Activated CD4-positive, CD25-positive, alpha-beta regulatory T cell treated with anti-CD3 and anti-CD28 coated beads, Interleukin-2, amount 50 U/mL, for 16 hours (primary cell): ENCODE data around the gene CAPN5.
A peak's percentile ranks its signal among the peaks of the same experiment; 100 is the strongest.
"Not testable (repeated sequence)": the region's sequence is repeated elsewhere in the genome, so short reads cannot be mapped to it uniquely, and the experiment has no call there.

Source experiments
- DNase-seq: peaks from one replicate; pipeline ENCODE4 v3.0.0-alpha.2; 2020; ENCODE audit warnings: low read depth, low spot score

The CAPN5 gene

DNA sequence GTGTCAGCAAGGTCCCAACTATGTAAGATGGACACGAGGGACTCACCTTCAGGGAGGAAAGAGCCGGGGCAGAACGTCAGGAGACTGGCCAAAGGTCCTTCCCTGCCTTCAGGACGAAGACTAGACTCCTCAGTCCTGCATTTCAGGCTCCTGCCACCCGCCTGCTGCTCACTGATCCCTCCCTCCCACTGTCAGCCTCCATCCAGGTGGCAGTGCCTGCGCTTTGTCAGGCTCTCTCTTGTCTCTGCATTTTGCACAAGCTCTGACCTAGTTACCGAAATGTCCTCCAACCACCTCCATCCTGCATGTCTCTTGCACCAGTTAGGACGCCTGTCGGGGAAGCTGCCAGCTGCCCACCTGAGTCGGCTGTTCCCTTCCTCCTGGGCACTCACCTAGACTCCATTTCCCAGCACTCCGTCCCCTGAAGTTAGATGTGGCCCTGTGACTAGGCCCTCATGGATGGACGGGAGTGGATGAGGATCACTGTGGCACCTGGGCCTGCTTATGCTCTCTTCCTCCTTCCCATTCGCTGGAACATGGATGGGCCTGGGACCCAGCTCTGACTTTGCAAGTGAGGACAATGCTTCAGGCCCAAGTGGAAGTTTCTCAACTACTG lies 24.6 kb upstream of the CAPN5 start:
- no peak for DNase-seq

DNA sequence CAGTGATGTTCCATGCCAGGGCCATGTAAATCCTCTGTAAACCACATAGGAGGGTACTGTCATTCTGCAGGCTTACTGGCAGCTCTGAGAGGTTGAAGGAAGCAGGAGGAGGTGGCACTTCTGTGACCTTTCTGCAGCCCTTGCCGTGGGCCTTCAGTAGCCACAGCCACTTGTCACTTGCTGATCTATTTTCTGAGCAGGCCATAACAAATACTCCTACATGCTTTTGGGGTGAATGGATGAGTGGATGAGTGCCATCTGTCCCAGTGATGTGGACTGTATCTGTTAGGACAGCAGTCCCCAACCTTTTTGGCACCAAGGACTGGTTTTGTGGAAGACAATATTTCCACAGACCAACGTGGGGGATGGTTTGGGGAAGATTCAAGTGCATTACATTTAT lies 22.4 kb upstream of the CAPN5 start:
- no peak for DNase-seq

DNA sequence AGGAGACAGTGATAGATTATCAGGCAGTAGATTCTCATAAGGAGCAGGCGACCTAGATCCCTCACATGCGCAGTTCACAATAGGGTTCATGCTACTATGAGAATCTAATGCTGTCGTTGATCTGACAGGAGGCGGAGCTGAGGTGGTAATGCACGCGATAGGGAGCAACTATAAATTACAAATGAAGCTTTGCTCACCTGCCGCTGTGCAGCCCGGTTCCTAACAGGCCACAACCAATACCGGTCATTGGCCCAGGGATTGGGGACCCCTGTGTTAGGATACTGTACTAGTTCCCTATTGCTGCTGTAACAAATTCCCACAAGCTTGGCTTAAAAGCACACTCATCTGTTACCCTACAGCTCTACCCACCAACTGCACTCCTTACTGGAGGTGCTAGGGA lies 21.9 kb upstream of the CAPN5 start:
- DNase-seq = no peak

DNA sequence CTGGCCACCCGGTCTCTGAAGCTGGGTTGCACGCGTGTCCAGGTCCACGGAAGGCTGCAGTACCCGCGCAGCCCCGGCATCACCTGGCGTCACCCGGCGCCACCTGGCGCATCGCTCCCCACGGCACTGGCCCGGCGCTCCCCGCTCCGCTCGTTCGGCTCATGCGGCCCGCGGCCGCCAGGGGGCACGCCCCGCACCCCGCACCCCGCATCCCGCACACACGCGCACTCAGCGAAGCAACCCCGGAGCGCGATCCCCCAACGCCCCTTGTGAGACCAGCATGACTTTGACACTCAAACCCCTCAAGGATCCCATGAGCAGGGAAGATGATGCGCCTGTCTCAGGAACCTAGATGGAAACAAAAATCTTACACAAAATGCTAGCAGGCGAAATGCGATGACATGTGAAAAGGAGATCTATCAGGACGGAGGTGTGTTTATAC lies 20.7 kb upstream of the CAPN5 start:
- no peak for DNase-seq

DNA sequence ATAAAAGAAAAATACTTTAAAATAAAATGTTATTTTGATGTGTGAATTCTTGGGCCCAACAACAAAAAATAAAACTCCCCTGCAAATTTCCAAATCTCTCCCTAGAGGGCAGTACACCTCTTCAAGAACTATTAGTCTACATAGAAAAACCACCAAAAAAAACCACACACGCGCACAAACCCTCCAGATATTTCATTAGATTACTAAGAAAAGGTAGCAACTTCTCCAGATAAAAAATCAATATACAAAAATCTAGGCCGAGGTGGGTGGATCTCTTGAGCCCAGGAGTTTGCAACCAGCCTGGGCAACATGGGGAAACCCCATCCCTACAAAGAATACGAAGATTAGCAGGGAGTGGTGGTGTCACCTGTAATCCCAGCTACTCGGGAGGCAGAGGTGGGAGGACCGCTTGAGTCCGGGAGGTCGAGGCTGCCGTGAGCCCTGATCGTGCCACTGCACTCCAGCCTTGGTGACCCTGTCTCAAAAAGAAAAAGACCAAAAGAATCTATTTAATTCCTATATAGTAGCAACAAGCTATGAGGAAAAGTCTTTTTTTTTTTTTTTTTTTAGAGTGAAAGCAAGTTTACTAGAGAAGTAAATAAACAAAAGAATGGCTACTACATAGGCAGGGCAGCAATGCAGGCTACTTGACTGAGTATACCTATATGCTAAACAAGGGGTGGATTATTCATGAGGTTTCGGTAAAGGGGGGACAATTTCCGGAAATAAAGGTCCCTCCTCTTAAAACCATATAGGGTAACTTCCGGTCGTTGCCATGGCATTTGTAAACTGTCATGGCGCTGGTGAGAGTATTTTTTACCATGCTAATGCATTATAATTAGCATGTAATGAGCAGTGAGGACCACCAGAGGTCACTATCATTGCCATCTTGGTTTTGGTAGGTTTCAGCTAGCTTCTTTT lies 19.5 kb upstream of the CAPN5 start:
- DNase-seq = peak; percentile 78

DNA sequence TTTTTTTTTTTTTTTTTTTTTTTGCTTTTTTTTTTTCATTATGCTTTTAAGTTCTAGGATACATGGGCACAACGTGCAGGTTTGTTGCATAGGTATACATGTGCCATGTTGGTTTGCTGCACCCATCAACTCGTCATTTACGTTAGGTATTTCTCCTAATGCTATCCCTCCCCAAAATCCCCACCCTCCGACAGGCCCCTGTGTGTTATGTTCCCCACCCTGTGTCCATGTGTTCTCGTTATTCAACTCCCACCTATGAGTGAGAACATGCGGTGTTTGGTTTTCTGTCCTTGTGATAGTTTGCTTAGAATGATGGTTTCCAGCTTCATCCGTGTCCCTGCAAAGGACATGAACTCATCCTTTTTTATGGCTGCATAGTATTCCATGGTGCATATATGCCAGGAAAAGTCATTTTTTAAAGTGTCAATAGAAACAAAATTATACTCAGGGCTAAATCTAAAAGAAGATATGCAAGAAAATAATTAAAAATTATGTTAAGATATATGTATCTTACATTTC lies 18.8 kb upstream of the CAPN5 start:
- not testable (repeated sequence) for DNase-seq

DNA sequence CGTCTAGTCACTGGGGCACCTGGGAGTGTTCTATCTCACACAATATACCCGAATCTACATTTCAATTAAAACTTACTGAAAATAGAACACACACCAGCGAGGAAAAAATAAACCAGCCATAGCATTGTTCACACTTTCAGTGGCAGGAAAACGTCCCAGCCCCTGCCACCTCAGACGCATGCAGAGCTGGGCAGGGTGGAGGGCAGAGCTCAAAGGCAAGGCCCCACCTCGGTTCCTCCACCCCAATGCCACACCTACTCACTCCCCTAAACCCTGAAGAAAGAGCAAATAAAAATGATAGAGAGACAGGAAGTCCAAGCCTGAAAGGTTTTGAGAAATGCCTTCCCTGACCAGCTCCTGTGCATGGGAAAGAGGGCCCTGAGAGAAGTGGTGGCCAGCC lies 17.7 kb upstream of the CAPN5 start:
- no peak for DNase-seq

DNA sequence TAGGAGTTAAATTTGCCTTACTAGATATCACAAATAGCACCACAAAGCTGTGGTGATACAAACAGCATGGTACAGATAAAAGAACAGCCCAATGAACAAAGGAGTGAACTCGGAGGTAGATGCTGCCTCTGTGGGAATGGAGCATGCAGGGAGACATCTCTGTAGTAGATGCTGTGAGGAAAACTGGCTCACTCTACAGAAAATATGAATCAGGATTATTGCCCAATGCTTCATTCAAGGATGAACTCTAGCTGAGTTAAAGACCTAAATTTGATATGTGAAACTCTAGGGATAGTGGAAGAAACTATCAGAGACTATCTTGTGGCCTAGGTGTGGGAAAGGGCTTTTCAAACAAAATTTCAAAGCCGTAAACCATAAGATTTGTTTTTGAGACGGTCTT lies 15.3 kb upstream of the CAPN5 start:
- DNase-seq = no peak

DNA sequence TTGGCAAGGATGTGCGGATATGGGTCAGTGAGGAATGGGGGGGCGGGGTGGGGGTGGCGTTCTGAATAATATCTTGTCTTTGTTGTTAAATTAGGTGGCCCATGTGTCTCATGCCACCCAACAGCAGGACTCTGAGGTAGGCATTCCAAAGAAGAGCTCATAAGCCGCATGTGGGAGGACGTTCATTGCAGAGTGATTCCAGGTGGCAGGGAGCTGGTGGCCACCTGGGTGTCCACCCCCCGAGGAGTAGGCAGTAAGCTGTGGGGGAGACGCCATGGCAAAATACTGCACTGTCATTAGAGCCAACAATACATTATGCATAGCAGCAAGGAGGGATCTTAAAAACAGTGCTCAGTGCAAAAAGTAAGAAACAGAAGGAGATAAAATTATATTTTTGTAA lies 14.3 kb upstream of the CAPN5 start:
- no peak for DNase-seq

DNA sequence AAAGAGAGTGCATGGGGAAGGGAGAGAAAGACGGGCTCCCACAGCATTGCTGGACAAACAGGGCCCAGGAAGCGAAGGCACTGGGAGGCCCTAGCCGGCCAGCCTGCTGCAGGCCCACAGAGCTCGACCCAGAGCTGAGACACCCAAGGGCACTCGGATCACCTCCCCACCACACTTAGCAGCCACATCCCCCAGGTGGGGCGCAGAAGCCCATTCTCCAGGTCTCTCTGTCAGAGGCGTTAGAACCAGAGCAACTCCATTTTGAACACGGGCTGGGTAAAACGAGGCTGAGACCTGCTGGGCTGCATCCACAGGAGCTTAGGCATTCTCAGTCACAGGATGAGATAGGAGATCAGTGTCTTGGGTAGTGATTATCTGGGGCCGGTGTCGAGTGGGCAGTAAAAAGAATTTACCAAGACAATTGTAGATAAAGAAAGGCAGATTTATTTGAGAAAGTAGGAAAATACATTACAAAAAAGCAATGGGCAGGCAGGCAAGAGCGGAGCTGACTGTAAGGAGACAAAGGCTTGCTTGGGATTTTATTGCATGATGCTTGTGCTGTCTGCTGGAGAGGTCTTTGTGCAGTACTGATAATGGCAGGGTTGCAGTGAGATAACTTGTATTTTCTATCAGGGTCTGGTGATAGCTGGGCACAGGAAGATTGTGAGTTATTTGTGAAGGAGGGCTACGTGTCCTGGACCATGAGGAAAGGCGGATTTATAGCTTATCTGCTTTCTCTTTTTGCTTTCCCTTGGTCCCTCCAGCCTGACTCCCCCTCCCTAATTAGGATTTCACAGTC lies 13.4 kb upstream of the CAPN5 start:
- no peak for DNase-seq

DNA sequence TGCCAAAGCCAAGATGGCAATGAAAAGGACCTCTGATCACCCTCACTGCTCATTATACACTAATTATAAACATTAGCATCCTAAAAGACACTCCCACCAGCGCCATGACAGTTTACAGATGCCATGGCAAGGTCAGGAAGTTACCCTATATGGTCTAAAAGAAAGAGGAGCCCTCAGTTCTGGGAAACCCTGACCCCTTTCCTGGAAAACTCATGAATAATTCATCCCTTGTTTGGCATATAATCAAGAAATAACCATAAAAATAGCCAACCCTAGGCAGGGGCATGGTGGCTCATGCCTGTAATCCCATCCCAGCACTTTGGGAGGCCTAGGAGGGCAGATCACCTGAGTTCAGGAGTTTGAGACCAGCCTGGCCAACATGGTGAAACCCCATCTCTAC lies 12.7 kb upstream of the CAPN5 start:
- no peak for DNase-seq

DNA sequence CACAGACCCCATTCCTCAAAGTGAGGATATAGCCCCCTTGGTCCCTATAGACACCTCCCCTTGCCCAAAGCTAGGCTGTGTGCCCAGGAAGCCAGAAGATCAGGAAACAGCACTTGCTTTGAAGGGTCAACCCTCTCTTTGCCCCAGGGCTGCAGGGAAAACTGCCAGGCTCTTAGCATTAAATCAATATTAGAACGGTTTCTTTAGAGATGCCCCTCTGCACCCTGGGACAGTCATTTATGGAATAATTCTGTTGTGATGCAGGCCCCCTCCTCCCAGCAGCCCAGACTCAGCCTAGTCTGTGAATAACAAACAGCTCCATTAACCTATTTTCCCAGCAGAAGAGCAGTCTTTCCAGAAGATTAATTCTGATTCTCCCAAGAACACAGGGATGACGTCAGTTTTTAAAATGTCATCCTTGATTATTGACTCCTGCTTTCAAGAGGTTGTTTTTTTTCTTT lies 11.6 kb upstream of the CAPN5 start:
- no peak for DNase-seq

DNA sequence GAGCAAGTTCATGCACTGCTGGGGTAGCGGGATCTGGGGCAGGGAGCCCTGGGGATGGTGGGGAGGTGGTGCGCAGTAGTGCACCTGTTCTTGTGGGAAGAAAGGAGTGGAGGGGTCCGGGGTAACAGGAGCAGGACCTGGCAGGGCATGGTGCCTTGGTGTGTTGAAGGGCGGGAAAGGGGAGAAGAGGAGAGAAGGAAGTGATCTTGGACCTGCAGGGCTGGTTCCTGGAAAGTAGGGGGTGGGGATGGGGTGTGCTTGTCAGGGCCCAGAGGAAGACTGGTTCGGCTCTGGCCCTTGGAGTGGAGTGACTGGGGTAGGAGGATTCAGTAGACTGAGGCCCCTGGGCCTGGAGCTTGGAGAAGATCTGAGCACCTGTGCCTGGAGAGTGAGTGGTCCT lies 10.9 kb upstream of the CAPN5 start:
- DNase-seq = no peak

DNA sequence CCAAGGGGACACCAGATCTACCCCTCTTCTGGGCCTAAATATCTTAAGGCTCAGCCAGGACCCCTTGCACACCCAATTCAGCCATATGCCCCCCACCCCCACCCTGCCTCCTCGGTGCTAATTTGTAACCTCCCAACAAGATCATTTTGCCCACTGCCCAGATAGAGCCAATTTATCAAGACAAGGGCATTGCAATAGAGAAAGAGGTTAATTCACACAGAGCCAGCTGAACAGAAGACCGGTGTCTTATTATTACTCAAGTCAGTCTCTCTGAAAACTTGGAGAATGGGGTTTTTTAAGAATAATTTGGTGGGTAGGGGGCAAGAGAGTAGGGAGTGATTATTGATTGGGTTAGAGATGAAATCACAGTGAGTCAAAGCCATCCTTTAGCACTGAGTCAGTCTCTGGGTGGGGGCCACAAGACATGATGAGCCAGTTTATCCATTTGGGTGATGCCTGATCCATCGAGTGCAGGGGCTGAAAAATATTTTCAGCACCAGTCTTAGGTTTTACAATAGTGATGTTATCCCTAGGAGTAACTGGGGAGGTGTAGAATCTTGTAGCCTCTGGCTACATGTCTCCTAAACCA lies 9.9 kb upstream of the CAPN5 start:
- no peak for DNase-seq

DNA sequence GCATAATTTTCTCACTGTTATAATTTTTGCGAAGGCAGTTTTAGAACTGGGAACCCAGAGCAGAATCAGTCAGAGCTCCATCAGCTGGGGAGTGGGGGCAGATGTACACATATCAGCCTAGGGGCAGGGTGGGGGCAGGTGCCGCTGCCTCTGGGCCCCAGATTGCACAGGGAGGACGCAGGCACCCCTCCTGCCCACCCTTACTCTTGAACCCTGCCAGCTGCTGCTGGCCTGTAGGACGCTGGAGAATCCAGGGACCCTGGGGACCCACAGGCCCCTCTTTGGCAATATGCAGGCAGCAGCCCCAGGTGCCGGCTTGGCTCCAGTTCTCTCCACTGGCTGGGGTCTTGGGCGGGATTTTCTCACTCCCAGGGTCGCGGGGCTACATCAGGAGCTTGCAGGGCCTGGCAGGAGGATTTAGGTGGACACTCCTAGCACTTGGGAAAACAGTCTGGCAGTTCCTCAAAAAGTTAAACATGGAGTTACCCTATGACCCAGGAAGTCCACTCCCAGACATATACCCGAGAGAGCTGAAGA lies 8.8 kb upstream of the CAPN5 start:
- DNase-seq = no peak

DNA sequence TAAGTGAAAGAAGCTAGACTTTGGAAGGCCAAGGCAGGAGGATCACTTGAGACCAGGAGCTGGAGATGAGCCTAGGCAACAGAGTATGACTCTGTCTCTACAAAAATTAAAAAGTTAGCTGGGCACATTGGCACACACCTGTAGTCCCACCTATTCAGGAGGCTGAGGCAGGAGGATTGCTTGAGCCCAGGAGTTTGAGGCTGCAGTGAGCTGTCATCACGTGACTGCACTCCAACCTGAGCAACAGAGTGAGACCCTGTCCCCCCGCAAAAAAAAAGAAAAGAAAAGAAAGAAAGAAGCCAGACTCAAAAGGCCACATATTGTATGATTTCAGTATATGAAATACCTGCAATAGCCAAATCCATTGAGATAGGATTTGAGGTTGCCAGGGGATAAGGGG lies 7.9 kb upstream of the CAPN5 start:
- DNase-seq = no peak

DNA sequence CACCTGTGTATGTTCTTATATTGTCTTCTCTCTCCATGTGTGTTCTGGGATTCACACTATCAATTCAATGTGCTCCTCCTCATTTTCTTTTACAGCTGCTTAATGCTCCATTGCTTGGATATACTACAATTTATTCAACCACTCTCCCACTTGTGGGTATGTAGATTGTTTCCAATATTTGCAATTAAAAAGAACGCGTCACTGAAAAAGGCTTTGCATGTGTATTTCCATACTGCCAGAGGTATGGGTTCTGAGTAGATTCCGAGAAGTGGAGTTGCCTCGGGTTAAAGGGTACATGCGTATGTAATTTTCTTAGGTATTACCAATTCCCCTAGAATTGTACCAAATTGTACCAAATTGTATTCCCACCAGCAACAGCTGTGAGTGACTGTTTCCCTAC lies 7.0 kb upstream of the CAPN5 start:
- DNase-seq = no peak

DNA sequence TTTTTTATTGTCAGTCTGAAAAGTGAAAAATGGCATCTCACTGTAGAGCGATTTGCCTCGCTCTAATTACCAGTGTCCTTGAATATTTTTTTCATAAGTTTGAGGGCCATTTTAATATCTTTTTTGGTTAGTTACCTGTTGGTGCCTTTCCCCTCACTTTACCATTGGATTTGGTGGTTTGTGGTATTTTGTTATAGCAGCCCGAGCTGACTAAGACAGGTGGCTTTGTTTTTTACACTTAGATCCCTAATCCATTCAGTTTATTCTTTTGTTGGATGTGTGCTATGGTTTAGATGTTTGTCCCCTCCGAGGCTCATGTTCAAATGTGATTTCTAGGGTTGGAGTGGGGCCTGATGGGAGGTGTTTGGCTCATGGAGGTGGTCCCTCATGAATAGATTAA lies 6.5 kb upstream of the CAPN5 start:
- no peak for DNase-seq

DNA sequence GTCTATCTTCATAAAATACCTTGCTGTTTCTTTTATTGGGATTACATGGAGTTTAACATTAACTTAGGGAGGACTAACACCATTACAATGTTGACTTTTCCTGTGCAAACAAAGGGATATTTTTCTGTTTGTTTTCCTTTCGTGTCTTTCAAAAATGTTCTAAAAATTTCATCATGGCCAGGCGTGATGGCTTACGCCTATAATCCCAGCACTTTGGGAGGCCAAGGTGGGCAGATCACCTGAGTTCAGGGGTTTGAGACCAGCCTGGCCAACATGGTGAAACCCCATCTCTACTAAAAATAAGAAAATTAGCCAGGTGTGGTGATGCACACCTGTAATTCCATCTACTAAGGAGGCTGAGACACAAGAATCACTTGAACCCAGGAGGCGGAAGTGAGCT lies 5.5 kb upstream of the CAPN5 start:
- DNase-seq = not testable (repeated sequence)

DNA sequence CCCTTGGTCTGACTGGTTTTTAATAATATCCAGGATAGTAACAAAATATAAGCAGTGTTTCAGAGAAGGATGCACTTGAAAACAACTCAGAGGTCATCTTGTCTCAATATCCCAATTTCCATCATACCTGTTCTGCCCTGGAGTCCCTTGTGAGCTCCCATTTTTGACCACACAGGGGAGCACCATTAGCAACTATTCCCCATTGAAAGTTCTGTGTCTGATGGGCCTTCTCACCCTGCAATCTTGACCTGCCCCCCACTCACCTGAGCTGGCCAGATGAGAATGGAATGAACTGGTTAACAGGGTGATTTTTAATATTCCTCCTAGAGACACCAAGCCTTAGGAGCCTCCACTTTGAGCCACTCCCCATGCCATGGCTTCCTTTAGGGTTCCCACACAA lies 3.8 kb upstream of the CAPN5 start:
- DNase-seq = no peak

DNA sequence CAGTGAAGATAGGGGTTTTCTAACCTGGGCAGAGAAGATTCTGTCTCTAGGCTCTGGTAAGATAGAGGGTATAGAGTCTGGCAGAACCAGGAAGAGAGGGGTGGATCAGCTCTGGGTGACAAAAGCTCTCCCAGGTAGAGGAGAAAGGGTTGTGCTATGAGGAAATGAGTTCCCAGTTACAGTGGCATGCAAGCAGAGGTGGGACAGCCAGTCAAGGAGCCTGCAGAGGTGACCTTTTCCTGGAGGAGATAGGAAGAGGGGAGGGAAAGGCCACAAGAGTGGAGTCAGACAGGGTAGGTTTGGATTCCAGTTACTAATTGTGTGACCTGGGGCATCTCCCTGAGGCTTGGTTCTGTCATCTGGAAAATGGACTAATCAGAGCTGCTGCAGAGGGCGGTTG lies 3.4 kb upstream of the CAPN5 start:
- DNase-seq = no peak
